Nephron (organoid): ENCODE data around the gene CELF4.

Experiments used
- H3K27ac Mint-ChIP-seq, 3 experiments: 2 replicates each; pipeline ENCODE4 v1.8.0; 2020; ENCODE audit warnings: mixed read lengths in 3 of 3, mild to moderate bottlenecking in 2 of 3, moderate library complexity in 1 of 3
- H3K27me3 Mint-ChIP-seq: 2 replicates; pipeline ENCODE4 v1.8.0; 2021; ENCODE audit warnings: low read depth, mild to moderate bottlenecking, moderate library complexity, mixed read lengths
- H3K36me3 Mint-ChIP-seq: 2 replicates; pipeline ENCODE4 v1.8.0; 2020; ENCODE audit warnings: low read depth, mixed read lengths
- H3K4me1 Mint-ChIP-seq: 2 replicates; pipeline ENCODE4 v1.8.0; 2020; ENCODE audit warnings: mixed read lengths
- H3K4me3 Mint-ChIP-seq, 3 experiments: 2 replicates each; pipeline ENCODE4 v1.8.0; 2020; ENCODE audit warnings: mild to moderate bottlenecking in 3 of 3, mixed read lengths in 3 of 3, moderate library complexity in 2 of 3
- H3K9me3 Mint-ChIP-seq: 2 replicates; pipeline ENCODE4 v1.8.0; 2020; ENCODE audit warnings: mixed read lengths
- TF ChIP-seq, protein P1 (sequence below), 3 experiments: fragments of 200-600 bp; sonication (generic); IDR thresholded peaks; one replicate each; pipeline ENCODE4 v1.5.0; 2021; ENCODE audit warnings: antibody characterized with exemption in 3 of 3; ENCODE audit not compliant: unreplicated experiment in 3 of 3

Gene CELF4

DNA sequence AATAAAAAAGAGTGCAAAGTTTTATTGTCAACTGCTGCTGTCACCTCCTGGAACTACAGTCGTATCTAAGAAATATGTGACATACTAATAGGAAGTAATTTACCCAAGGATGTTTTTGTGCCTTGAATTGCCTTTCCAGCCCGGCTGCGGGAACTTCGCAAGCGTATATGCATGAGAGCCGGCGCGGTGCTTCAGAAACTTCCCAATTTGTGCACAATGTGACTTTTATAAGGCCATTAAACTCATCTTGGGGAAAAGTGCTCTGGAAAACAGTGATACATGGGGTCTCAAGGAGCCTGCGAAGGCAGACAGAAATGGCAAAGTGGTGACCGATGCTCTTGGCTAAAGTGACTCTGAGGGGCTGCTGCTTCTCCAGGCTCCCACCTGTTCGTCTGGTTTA, 41.7 kb upstream of the CELF4 start:
- Mint-ChIP-seq H3K9me3 (peaks cover 8% of the 10 kb centered on the region), H3K27me3 (peaks cover 22% of the 10 kb centered on the region), H3K4me3 (no peak overlapping the region), H3K36me3 (no peaks in the 10 kb centered on the region), H3K27ac (no peak overlapping the region), H3K4me1 (peaks cover 3% of the 10 kb centered on the region)
- TF ChIP-seq, protein P1, sequence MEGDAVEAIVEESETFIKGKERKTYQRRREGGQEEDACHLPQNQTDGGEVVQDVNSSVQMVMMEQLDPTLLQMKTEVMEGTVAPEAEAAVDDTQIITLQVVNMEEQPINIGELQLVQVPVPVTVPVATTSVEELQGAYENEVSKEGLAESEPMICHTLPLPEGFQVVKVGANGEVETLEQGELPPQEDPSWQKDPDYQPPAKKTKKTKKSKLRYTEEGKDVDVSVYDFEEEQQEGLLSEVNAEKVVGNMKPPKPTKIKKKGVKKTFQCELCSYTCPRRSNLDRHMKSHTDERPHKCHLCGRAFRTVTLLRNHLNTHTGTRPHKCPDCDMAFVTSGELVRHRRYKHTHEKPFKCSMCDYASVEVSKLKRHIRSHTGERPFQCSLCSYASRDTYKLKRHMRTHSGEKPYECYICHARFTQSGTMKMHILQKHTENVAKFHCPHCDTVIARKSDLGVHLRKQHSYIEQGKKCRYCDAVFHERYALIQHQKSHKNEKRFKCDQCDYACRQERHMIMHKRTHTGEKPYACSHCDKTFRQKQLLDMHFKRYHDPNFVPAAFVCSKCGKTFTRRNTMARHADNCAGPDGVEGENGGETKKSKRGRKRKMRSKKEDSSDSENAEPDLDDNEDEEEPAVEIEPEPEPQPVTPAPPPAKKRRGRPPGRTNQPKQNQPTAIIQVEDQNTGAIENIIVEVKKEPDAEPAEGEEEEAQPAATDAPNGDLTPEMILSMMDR (IDR thresholded peaks at IDR 0.05; ENCODE audit: unreplicated experiment in 3 of 3), result no peak

DNA sequence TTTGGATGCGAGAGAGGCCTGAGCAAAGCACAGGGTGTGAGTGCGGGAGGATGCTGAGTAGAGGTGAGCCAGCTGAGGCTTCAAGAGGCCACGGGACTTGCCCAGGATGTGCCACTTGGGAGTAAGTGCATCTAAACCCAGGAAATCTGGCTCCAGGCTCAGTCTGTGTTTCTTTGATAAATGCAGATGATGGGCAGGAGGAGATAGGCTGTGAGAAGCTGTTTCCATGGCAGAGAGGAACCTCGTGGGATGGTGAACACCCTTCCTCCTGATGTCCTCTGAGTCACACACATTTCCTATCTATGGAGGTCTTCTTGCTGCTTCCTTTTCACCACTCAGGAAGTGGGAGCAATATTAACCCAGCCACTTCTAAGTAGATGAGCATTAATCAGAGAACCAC, 38.4 kb upstream of the CELF4 start:
- H3K4me1 Mint-ChIP-seq, result peaks cover 2% of the 10 kb centered on the region
- H3K9me3 Mint-ChIP-seq, result peaks cover 13% of the 10 kb centered on the region
- no peaks in the 10 kb centered on the region for H3K36me3 Mint-ChIP-seq
- H3K27me3 Mint-ChIP-seq, result peaks cover 7% of the 10 kb centered on the region
- no peak overlapping the region for H3K27ac Mint-ChIP-seq
- H3K4me3 Mint-ChIP-seq, result no peak overlapping the region
- TF ChIP-seq, protein P1 (IDR thresholded peaks at IDR 0.05; ENCODE audit: unreplicated experiment in 3 of 3), result no peak

DNA sequence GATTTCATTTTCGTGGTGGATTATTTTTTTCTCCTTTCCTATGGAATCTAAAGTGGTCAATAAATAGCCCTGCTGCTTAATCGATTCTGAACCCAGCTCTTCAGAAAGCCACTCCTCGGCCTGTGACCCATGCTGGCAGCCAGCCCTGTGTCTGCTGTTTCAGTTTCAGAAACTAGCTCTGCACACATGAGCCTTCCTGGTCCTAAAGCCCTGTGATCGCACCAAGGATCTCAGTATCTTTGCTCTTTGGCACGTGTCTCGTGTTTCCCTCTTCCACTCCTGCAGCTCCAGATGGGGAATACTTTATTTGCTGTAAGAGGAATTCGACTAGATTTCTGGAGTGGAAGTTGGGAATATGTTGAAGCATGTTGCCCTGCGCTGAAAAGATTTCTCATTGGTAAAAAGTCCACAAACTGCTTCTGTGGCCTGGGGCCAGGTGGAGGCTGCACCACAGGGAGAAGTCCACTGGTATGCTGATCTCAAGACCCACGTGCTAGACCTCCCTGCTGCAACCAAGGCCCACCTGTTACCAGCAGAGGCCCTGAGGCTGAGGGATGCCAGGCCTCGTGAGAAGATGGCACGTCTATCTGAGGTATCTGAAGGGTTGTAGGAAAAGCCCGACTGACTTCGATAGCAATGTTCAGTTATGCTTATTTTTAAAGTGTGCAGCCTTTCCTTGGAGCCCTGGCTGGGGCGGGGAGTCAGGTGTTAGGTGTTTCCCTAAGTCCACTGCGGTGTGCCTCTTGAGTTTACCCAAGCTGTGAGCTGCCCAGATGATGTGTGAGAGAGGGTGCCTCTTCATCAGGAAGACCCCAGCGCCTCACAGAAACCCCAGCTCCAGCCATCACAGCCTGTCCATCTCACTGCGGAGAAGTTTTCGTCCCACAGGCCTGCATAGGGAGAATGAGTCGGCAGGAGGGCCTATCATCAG, 33.6 kb upstream of the CELF4 start:
- H3K27ac Mint-ChIP-seq, result no peak overlapping the region
- peaks cover 8% of the 10 kb centered on the region for H3K9me3 Mint-ChIP-seq
- H3K4me3 Mint-ChIP-seq, result no peak overlapping the region
- H3K27me3 Mint-ChIP-seq, result no peaks in the 10 kb centered on the region
- no peaks in the 10 kb centered on the region for H3K36me3 Mint-ChIP-seq
- TF ChIP-seq, protein P1 (IDR thresholded peaks at IDR 0.05; ENCODE audit: unreplicated experiment in 3 of 3), result no peak
- peaks cover 5% of the 10 kb centered on the region for H3K4me1 Mint-ChIP-seq

DNA sequence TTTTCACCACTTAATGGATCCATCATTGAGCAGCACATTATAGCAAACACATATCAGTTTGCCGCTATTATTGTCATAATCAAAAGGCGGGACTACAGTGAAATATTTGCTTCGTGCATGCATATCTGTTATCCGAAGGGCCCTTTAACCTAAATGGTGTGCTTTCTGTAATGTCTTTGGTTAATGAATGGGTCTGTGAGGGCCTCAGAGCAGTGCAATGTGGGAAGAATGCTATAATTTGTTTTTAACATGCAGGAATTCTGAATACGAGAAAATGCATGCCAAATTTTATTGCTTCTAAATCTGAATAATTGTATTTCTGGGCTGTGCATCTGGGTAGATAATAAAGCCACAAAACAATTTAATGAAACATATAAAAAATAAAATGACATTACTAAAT, 32.8 kb upstream of the CELF4 start:
- Mint-ChIP-seq H3K4me3 (no peak overlapping the region), H3K9me3 (peaks cover 5% of the 10 kb centered on the region)

DNA sequence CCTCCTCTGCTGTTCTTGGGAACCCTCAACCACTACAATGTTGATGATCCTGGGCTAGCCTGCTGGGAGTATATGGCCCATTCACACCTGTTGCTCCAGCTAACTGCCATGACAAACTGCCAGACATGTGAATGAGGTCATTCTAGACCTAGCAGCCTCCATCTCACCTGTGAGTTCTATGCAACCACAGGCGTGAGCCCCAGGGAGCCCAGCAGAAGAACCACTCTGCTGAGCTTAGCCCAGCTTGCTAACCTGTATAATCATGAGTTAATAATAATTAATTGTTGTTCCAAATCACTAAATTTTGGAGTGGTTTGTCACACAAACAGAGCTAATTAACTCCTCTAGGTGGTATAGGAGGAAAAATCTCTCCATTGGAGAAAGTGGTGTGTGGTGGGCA, 24.7 kb upstream of the CELF4 start:
- Mint-ChIP-seq H3K9me3 (peaks cover 3% of the 10 kb centered on the region), H3K27ac (no peak overlapping the region), H3K27me3 (peaks cover 5% of the 10 kb centered on the region), H3K36me3 (no peaks in the 10 kb centered on the region), H3K4me3 (no peak overlapping the region), H3K4me1 (no peaks in the 10 kb centered on the region)
- TF ChIP-seq, protein P1 (IDR thresholded peaks at IDR 0.05; ENCODE audit: unreplicated experiment in 3 of 3), result no peak

More for the DNA sequence above, 32.8 kb upstream of the CELF4 start:
- TF ChIP-seq, protein P1 (IDR thresholded peaks at IDR 0.05; ENCODE audit: unreplicated experiment in 3 of 3), result no peak
- H3K4me1 Mint-ChIP-seq, result peaks cover 5% of the 10 kb centered on the region
- H3K36me3 Mint-ChIP-seq, result no peaks in the 10 kb centered on the region
- H3K27ac Mint-ChIP-seq, result no peak overlapping the region
- no peaks in the 10 kb centered on the region for H3K27me3 Mint-ChIP-seq

DNA sequence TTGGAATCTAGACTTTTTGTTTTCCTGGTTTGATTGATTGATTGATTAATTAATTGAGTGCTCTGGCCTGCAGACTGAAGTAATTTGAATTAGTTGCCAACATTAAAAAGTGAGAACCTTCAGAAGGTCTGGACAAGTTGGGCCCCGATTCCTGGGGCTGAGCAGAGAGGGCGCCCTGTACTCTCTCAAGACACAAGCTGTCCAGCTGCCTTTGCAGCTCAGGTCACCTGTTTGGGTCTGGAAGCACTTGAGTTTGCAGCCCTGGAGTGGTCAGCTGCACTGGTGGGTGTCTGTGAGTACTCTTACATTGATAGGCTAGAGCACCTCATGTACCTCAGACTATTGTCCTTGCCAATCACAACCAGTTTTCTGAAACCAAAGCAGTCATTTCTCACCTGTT, 22.7 kb upstream of the CELF4 start:
- Mint-ChIP-seq H3K9me3 (peaks cover 3% of the 10 kb centered on the region), H3K4me1 (no peaks in the 10 kb centered on the region), H3K27me3 (peaks cover 9% of the 10 kb centered on the region), H3K4me3 (no peak overlapping the region), H3K27ac (no peak overlapping the region), H3K36me3 (no peaks in the 10 kb centered on the region)
- TF ChIP-seq, protein P1 (IDR thresholded peaks at IDR 0.05; ENCODE audit: unreplicated experiment in 3 of 3), result no peak
